IPS DF 6.9 (cell line): Measurements from ENCODE around the gene DISC1.

Source experiments
- DNase-seq: peaks from one replicate; pipeline ENCODE4 v3.0.0-alpha.2; 2013; ENCODE audit warnings: low read depth, low spot score
- H3K27ac ChIP-seq: one replicate; pipeline ENCODE4 v1.5.1; 2013; ENCODE audit warnings: low read length, control low read depth
- H3K27me3 ChIP-seq: 2 replicates; pipeline ENCODE4 v1.6.1; 2013; ENCODE audit warnings: mild to moderate bottlenecking, low read length; ENCODE audit not compliant: control insufficient read depth, insufficient read depth
- H3K36me3 ChIP-seq: 2 replicates; pipeline ENCODE4 v1.6.1; 2013; ENCODE audit warnings: low read length; ENCODE audit not compliant: control insufficient read depth, insufficient read depth
- H3K4me1 ChIP-seq: 2 replicates; pipeline ENCODE4 v1.6.1; 2013; ENCODE audit warnings: low read length; ENCODE audit not compliant: control insufficient read depth, insufficient read depth
- H3K4me3 ChIP-seq: 2 replicates; pipeline ENCODE4 v1.5.1; 2013; ENCODE audit warnings: mild to moderate bottlenecking, low read length
- H3K9me3 ChIP-seq: 2 replicates; pipeline ENCODE4 v1.6.1; 2013; ENCODE audit warnings: low read length, inconsistent platforms; ENCODE audit not compliant: control insufficient read depth, insufficient read depth
- WGBS: extraction: QIAGEN DNeasy Blood & Tissue Kit; methylation state at CpG from one replicate; pipeline ENCODE4 v1.1.7; 2013; ENCODE audit warnings: mixed read lengths, missing lambda C conversion rate; ENCODE audit not compliant: insufficient read length, insufficient coverage; 5-methylcytosine and 5-hydroxymethylcytosine counted together

Gene DISC1

GRCh38 chr1:231862611-231863010 is 236.0 kb downstream of the DISC1 start:
- 0 out of 2 replicates have a peak, but pooled peaks cover 1% of the 10 kb centered on the region for H3K27me3 ChIP-seq
- WGBS = no CpG with 5 or more reads among the region's 2 CpGs
- H3K4me3 ChIP-seq = no peak overlapping the region
- H3K9me3 ChIP-seq = no peaks in the 10 kb centered on the region
- no peaks in the 10 kb centered on the region for H3K36me3 ChIP-seq
- H3K27ac ChIP-seq = no peak overlapping the region
- no peaks in the 10 kb centered on the region for H3K4me1 ChIP-seq
- no peak for DNase-seq

- Histone ChIP-seq H3K27me3 (no peaks in the 10 kb centered on the region), H3K4me3 (no peak overlapping the region), H3K9me3 (no peaks in the 10 kb centered on the region), H3K27ac (no peak overlapping the region), H3K4me1 (no peaks in the 10 kb centered on the region; the same call in 1 of the 2 replicates), H3K36me3 (no peaks in the 10 kb centered on the region)
- DNase-seq = no peak
- WGBS = no CpG with 5 or more reads among the region's 3 CpGs
Observed at GRCh38 chr1:231865331-231865730, 238.7 kb downstream of the DISC1 start.

GRCh38 chr1:231866392-231867331 is 240.1 kb downstream of the DISC1 start:
- no peaks in the 10 kb centered on the region for H3K27me3 ChIP-seq
- DNase-seq = peak; percentile 50
- H3K9me3 ChIP-seq = no peaks in the 10 kb centered on the region
- H3K4me1 ChIP-seq = no peaks in the 10 kb centered on the region; the same call in 1 of the 2 replicates
- no peaks in the 10 kb centered on the region for H3K36me3 ChIP-seq
- H3K4me3 ChIP-seq = no peak overlapping the region
- WGBS = no CpG with 5 or more reads among the region's 18 CpGs
- H3K27ac ChIP-seq = no peak overlapping the region

- Histone ChIP-seq H3K27ac (no peak overlapping the region), H3K4me1 (no peaks in the 10 kb centered on the region; the same call in 1 of the 2 replicates), H3K4me3 (no peak overlapping the region), H3K36me3 (no peaks in the 10 kb centered on the region), H3K27me3 (no peaks in the 10 kb centered on the region), H3K9me3 (no peaks in the 10 kb centered on the region)
- no peak for DNase-seq
- no CpG with 5 or more reads among the region's 2 CpGs for WGBS
Observed at GRCh38 chr1:231867607-231868006, 241.0 kb downstream of the DISC1 start.

- Histone ChIP-seq H3K27ac (no peak overlapping the region), H3K9me3 (no peaks in the 10 kb centered on the region), H3K36me3 (no peaks in the 10 kb centered on the region), H3K4me3 (no peak overlapping the region), H3K27me3 (no peaks in the 10 kb centered on the region), H3K4me1 (no peaks in the 10 kb centered on the region; the same call in 1 of the 2 replicates)
- no CpG with 5 or more reads among the region's 2 CpGs for WGBS
- no peak for DNase-seq
Observed at GRCh38 chr1:231869364-231869763, 242.8 kb downstream of the DISC1 start.

- WGBS = no CpG with 5 or more reads among the region's 6 CpGs
- Histone ChIP-seq H3K27ac (no peak overlapping the region), H3K4me1 (no peaks in the 10 kb centered on the region; the same call in 1 of the 2 replicates), H3K9me3 (no peaks in the 10 kb centered on the region), H3K4me3 (no peak overlapping the region), H3K36me3 (no peaks in the 10 kb centered on the region), H3K27me3 (no peaks in the 10 kb centered on the region)
- no peak for DNase-seq
Observed at GRCh38 chr1:231871471-231871870, 244.9 kb downstream of the DISC1 start.

GRCh38 chr1:231871878-231872277 is 245.3 kb downstream of the DISC1 start:
- Histone ChIP-seq H3K4me1 (no peaks in the 10 kb centered on the region; the same call in 1 of the 2 replicates), H3K27me3 (no peaks in the 10 kb centered on the region), H3K36me3 (no peaks in the 10 kb centered on the region), H3K9me3 (no peaks in the 10 kb centered on the region), H3K27ac (no peak overlapping the region), H3K4me3 (no peak overlapping the region)
- no CpG with 5 or more reads among the region's 5 CpGs for WGBS
- no peak for DNase-seq

- Histone ChIP-seq H3K27me3 (no peaks in the 10 kb centered on the region), H3K9me3 (no peaks in the 10 kb centered on the region), H3K27ac (no peak overlapping the region), H3K4me3 (no peak overlapping the region), H3K4me1 (no peaks in the 10 kb centered on the region; the same call in 1 of the 2 replicates), H3K36me3 (no peaks in the 10 kb centered on the region)
- DNase-seq = no peak
- no CpG with 5 or more reads among the region's 1 CpG for WGBS
Observed at GRCh38 chr1:231872461-231872910, 245.9 kb downstream of the DISC1 start.

GRCh38 chr1:231878737-231879136 is 252.1 kb downstream of the DISC1 start:
- Histone ChIP-seq H3K4me3 (no peak overlapping the region), H3K36me3 (no peaks in the 10 kb centered on the region), H3K27me3 (no peaks in the 10 kb centered on the region), H3K4me1 (no peaks in the 10 kb centered on the region), H3K9me3 (no peaks in the 10 kb centered on the region), H3K27ac (no peak overlapping the region)
- WGBS = no CpG with 5 or more reads among the region's 1 CpG
- no peak for DNase-seq

GRCh38 chr1:231879296-231879695 is 252.7 kb downstream of the DISC1 start:
- H3K27ac ChIP-seq = no peak overlapping the region
- H3K4me3 ChIP-seq = no peak overlapping the region
- no peak for DNase-seq
- no peaks in the 10 kb centered on the region for H3K27me3 ChIP-seq
- no peaks in the 10 kb centered on the region for H3K4me1 ChIP-seq
- no peaks in the 10 kb centered on the region for H3K9me3 ChIP-seq
- no CpG with 5 or more reads among the region's 1 CpG for WGBS
- no peaks in the 10 kb centered on the region for H3K36me3 ChIP-seq
